ENCODE results near the gene PLA2G3. TPM values are rescaled to one million over a fixed set of nuclear protein-coding genes. Genes with fewer than 3 reads are reported as not detected.

The PLA2G3 gene
- total RNA-seq, 1 donor from 2014 or later, result 19.4 TPM

Other genes starting within 250 kb of the PLA2G3 start
- 13.4 TPM for gene MORC2, start 171.7 kb downstream of the PLA2G3 start, total RNA-seq
- 41.0 TPM for gene TUG1, start 171.2 kb downstream of the PLA2G3 start, total RNA-seq
- gene SMTN, start 59.2 kb downstream of the PLA2G3 start, total RNA-seq, result 21.1 TPM
- 13.7 TPM for gene SELENOM, start 32.9 kb downstream of the PLA2G3 start, total RNA-seq
- gene INPP5J, start 17.5 kb downstream of the PLA2G3 start, total RNA-seq, result 1.5 TPM
- gene RNF185, start 19.7 kb upstream of the PLA2G3 start, total RNA-seq, result 23.4 TPM
- 88.0 TPM for gene LIMK2, start 71.8 kb upstream of the PLA2G3 start, total RNA-seq
- 5.8 TPM for gene PIK3IP1, start 152.0 kb upstream of the PLA2G3 start, total RNA-seq
- 6.2 TPM for gene PATZ1, start 205.8 kb upstream of the PLA2G3 start, total RNA-seq